Mesendoderm (in vitro differentiated cells): Measurements from ENCODE around the gene FATE1.

Source experiments
- DNase-seq: peaks from one replicate; pipeline ENCODE4 v3.0.0; 2013
- H2AK5ac ChIP-seq: 2 replicates; pipeline ENCODE4 v1.6.1; 2013; ENCODE audit warnings: low read length, inconsistent platforms
- H2BK120ac ChIP-seq: 2 replicates; pipeline ENCODE4 v1.6.1; 2013; ENCODE audit warnings: low read depth, mild to moderate bottlenecking, low read length, moderate library complexity, mixed read lengths
- H2BK15ac ChIP-seq: replicated peaks from 2 replicates; pipeline ENCODE4 v1.6.1; 2013; ENCODE audit warnings: low read depth, mild to moderate bottlenecking, moderate library complexity
- H2BK5ac ChIP-seq: 2 replicates; pipeline ENCODE4 v1.6.1; 2013; ENCODE audit warnings: low read length, inconsistent platforms
- H3K18ac ChIP-seq: 2 replicates; pipeline ENCODE4 v1.6.1; 2013; ENCODE audit warnings: mild to moderate bottlenecking, low read length, mixed read lengths
- H3K23ac ChIP-seq: one replicate; pipeline ENCODE4 v1.6.1; 2013; ENCODE audit warnings: low read length
- H3K27ac ChIP-seq: 2 replicates; pipeline ENCODE4 v1.5.1; 2013; ENCODE audit warnings: low read depth, mild to moderate bottlenecking, inconsistent platforms, low read length, moderate library complexity
- H3K27me3 ChIP-seq: 2 replicates; pipeline ENCODE4 v1.6.1; 2013; ENCODE audit warnings: low read length, control low read depth, mild to moderate bottlenecking, inconsistent platforms; ENCODE audit not compliant: insufficient read depth, poor library complexity
- H3K36me3 ChIP-seq: 2 replicates; pipeline ENCODE4 v1.6.1; 2013; ENCODE audit warnings: low read length, inconsistent platforms; ENCODE audit not compliant: control insufficient read depth, insufficient read depth
- H3K4ac ChIP-seq: one replicate; pipeline ENCODE4 v1.6.1; 2013; ENCODE audit warnings: low read depth, mild to moderate bottlenecking, low read length, moderate library complexity
- H3K4me1 ChIP-seq: 2 replicates; pipeline ENCODE4 v1.6.1; 2013; ENCODE audit warnings: low read depth, low read length, inconsistent platforms; ENCODE audit not compliant: control insufficient read depth
- H3K4me2 ChIP-seq: 2 replicates; pipeline ENCODE4 v1.6.1; 2013; ENCODE audit warnings: low read length
- H3K4me3 ChIP-seq: 2 replicates; pipeline ENCODE4 v1.5.1; 2013; ENCODE audit warnings: mild to moderate bottlenecking, low read length
- H3K56ac ChIP-seq: one replicate; pipeline ENCODE4 v1.6.1; 2013; ENCODE audit warnings: low read length
- H3K79me1 ChIP-seq: 2 replicates; pipeline ENCODE4 v1.6.1; 2013; ENCODE audit warnings: low read length, inconsistent platforms
- H3K79me2 ChIP-seq: 2 replicates; pipeline ENCODE4 v1.6.1; 2013; ENCODE audit warnings: mild to moderate bottlenecking, low read length; ENCODE audit not compliant: control insufficient read depth, insufficient read depth
- H3K9ac ChIP-seq: 2 replicates; pipeline ENCODE4 v1.6.1; 2013; ENCODE audit warnings: low read length, inconsistent platforms
- H4K5ac ChIP-seq: one replicate; pipeline ENCODE4 v1.6.1; 2013; ENCODE audit warnings: low read length
- H4K8ac ChIP-seq: one replicate; pipeline ENCODE4 v1.6.1; 2013; ENCODE audit warnings: low read depth, mild to moderate bottlenecking, control low read depth, low read length, moderate library complexity
- WGBS: extraction: QIAGEN DNeasy Blood & Tissue Kit; methylation state at CpG from one replicate; pipeline ENCODE4 v1.1.7; 2013; ENCODE audit warnings: low lambda C conversion rate, missing lambda C conversion rate; ENCODE audit not compliant: insufficient coverage; ENCODE audit errors: extremely low coverage; 5-methylcytosine and 5-hydroxymethylcytosine counted together

FATE1 gene

DNA sequence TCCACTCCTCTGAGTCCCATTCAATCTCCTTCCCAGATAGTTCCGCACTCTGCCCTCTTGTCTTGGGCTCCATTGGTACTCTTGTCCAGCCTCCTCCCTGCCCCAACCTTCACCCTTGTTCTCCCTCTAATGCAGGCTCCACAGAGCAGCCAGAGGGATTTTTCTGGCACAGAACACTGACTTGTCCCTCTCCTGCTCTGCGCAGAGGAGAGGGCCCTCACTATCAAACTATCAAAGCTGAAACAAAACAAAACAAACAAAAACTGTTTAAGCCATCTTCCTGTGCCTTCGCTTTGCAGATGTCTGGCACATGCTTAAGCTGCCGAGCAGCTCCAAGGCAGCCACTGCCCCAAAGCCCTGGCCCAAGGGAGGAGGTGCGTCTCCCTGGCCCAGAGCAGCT is 21.7 kb downstream of the FATE1 start:
- no CpG with 5 or more reads among the region's 5 CpGs for WGBS
- H2BK5ac ChIP-seq, result no peak overlapping the region

DNA sequence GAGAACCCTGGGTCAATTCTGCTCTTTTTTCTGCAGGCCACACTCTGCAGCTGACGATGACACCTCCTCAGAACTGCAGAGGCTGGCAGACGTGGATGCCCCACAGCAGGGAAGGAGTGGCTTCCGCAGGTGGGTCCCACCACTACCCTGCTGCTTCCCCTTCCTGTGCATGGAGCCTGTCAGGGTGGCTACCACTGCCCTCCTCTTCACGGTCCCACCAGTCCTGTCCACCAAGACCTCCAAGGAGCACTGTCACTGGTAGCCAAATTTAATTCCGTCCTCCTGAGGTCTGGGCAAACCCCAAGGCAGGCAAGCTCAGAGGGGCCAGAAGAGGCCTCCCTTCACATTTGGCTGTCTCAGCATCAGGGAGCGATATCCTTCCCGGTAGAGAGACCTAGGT is 22.9 kb downstream of the FATE1 start:
- Histone ChIP-seq H3K4ac (no peak overlapping the region), H3K4me3 (no peak overlapping the region), H3K4me2 (no peak overlapping the region), H4K8ac (no peak overlapping the region), H3K27me3 (no peaks in the 10 kb centered on the region), H2BK5ac (no peak overlapping the region), H3K18ac (no peak overlapping the region), H3K79me1 (no peaks in the 10 kb centered on the region), H3K4me1 (no peaks in the 10 kb centered on the region), H3K9ac (no peak overlapping the region), H4K5ac (no peak overlapping the region), H2BK15ac (no peak overlapping the region), H3K23ac (no peak overlapping the region), H3K56ac (no peak overlapping the region), H3K27ac (no peak overlapping the region), H3K36me3 (no peaks in the 10 kb centered on the region), H2BK120ac (no peak overlapping the region), H3K79me2 (no peaks in the 10 kb centered on the region), H2AK5ac (no peak overlapping the region)
- no CpG with 5 or more reads among the region's 7 CpGs for WGBS
- no peak for DNase-seq

More for the DNA sequence above, 21.7 kb downstream of the FATE1 start:
- no peak overlapping the region for H2BK15ac ChIP-seq
- no peaks in the 10 kb centered on the region for H3K79me1 ChIP-seq
- no peak overlapping the region for H3K18ac ChIP-seq
- no peak overlapping the region for H2AK5ac ChIP-seq
- no peak overlapping the region for H3K27ac ChIP-seq
- no peak overlapping the region for H3K4me3 ChIP-seq
- H3K4ac ChIP-seq, result no peak overlapping the region
- no peak overlapping the region for H2BK120ac ChIP-seq
- H3K4me1 ChIP-seq, result no peaks in the 10 kb centered on the region
- H3K4me2 ChIP-seq, result no peak overlapping the region
- no peak overlapping the region for H3K23ac ChIP-seq
- H3K27me3 ChIP-seq, result no peaks in the 10 kb centered on the region
- H4K5ac ChIP-seq, result no peak overlapping the region
- no peak overlapping the region for H3K56ac ChIP-seq
- H3K36me3 ChIP-seq, result no peaks in the 10 kb centered on the region
- no peak overlapping the region for H3K9ac ChIP-seq
- no peak overlapping the region for H4K8ac ChIP-seq
- no peaks in the 10 kb centered on the region for H3K79me2 ChIP-seq
- no peak for DNase-seq

DNA sequence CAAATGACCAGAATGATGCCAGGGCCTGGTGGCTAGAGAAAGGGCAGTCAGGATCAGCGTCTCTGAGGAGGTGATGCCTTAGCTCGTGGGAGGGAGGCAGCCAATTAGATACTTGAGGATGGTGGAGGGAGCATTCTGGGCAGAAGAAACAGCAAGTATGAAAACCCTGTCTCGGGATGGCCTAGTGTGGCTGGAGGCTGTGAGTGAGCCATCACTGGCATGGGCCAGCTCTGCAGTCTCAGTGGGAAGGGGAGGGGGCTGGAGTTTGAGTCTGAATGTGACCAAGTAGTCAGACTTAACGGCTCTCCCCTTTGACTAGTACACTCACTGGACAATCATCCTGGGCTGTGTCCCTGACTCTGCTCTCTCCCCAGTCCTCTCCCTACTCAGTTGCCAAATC is 25.8 kb downstream of the FATE1 start:
- Histone ChIP-seq H2BK120ac (no peak overlapping the region), H2BK5ac (no peak overlapping the region), H3K79me1 (no peaks in the 10 kb centered on the region), H3K4me1 (no peaks in the 10 kb centered on the region), H3K27me3 (no peaks in the 10 kb centered on the region), H3K18ac (no peak overlapping the region), H4K5ac (no peak overlapping the region), H3K36me3 (no peaks in the 10 kb centered on the region), H4K8ac (no peak overlapping the region), H3K4me3 (no peak overlapping the region), H3K56ac (no peak overlapping the region), H3K27ac (no peak overlapping the region), H2BK15ac (no peak overlapping the region), H3K4ac (no peak overlapping the region), H2AK5ac (no peak overlapping the region), H3K23ac (no peak overlapping the region), H3K4me2 (no peak overlapping the region), H3K9ac (no peak overlapping the region), H3K79me2 (no peaks in the 10 kb centered on the region)
- DNase-seq, result no peak
- WGBS, result no CpG with 5 or more reads among the region's 4 CpGs

DNA sequence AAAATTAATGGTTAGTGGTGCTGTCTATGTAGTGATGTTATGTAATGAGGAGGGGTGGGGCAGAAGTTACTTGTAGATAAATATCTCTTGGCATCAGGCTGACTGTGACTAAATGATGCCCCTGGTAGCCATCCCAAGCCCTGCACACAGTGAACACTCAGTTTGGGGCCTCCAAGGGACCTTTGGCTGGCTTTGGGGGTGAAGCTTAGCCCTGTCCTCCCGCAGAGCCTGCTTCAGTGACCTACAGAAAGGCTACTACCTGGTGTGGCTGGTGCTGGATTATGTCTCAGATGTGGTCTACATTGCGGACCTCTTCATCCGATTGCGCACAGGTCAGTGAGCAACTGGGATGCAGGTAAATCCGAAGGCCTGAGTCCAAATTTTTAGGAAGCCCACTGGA is 26.5 kb downstream of the FATE1 start:
- no peak overlapping the region for H4K5ac ChIP-seq
- H3K56ac ChIP-seq, result no peak overlapping the region
- H3K18ac ChIP-seq, result no peak overlapping the region
- no peaks in the 10 kb centered on the region for H3K36me3 ChIP-seq
- H3K23ac ChIP-seq, result no peak overlapping the region
- H2BK5ac ChIP-seq, result no peak overlapping the region
- H3K27me3 ChIP-seq, result no peaks in the 10 kb centered on the region
- no peak overlapping the region for H3K4me3 ChIP-seq
- no peak overlapping the region for H3K4me2 ChIP-seq
- DNase-seq, result no peak
- H3K4me1 ChIP-seq, result no peaks in the 10 kb centered on the region
- H3K27ac ChIP-seq, result no peak overlapping the region
- H3K4ac ChIP-seq, result no peak overlapping the region
- no peak overlapping the region for H2BK15ac ChIP-seq
- H2AK5ac ChIP-seq, result no peak overlapping the region
- H3K79me1 ChIP-seq, result no peaks in the 10 kb centered on the region
- no peaks in the 10 kb centered on the region for H3K79me2 ChIP-seq
- no peak overlapping the region for H3K9ac ChIP-seq
- no peak overlapping the region for H2BK120ac ChIP-seq
- no CpG with 5 or more reads among the region's 5 CpGs for WGBS
- H4K8ac ChIP-seq, result no peak overlapping the region

DNA sequence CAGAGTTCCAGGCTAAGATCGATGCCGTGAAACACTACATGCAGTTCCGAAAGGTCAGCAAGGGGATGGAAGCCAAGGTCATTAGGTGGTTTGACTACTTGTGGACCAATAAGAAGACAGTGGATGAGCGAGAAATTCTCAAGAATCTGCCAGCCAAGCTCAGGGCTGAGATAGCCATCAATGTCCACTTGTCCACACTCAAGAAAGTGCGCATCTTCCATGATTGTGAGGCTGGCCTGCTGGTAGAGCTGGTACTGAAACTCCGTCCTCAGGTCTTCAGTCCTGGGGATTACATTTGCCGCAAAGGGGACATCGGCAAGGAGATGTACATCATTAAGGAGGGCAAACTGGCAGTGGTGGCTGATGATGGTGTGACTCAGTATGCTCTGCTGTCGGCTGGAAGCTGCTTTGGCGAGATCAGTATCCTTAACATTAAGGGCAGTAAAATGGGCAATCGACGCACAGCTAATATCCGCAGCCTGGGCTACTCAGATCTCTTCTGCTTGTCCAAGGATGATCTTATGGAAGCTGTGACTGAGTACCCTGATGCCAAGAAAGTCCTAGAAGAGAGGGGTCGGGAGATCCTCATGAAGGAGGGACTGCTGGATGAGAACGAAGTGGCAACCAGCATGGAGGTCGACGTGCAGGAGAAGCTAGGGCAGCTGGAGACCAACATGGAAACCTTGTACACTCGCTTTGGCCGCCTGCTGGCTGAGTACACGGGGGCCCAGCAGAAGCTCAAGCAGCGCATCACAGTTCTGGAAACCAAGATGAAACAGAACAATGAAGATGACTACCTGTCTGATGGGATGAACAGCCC is 28.0 kb downstream of the FATE1 start:
- H4K5ac ChIP-seq, result no peak overlapping the region
- DNase-seq, result no peak
- no CpG with 5 or more reads among the region's 21 CpGs for WGBS
- H3K18ac ChIP-seq, result no peak overlapping the region
- H3K9ac ChIP-seq, result no peak overlapping the region
- no peaks in the 10 kb centered on the region for H3K79me1 ChIP-seq
- H3K4ac ChIP-seq, result no peak overlapping the region
- no peak overlapping the region for H3K56ac ChIP-seq
- H3K27ac ChIP-seq, result no peak overlapping the region
- H3K36me3 ChIP-seq, result no peaks in the 10 kb centered on the region
- no peak overlapping the region for H3K4me3 ChIP-seq
- H4K8ac ChIP-seq, result no peak overlapping the region
- no peak overlapping the region for H2AK5ac ChIP-seq
- H3K27me3 ChIP-seq, result no peaks in the 10 kb centered on the region
- no peak overlapping the region for H2BK120ac ChIP-seq
- no peaks in the 10 kb centered on the region for H3K79me2 ChIP-seq
- H3K4me2 ChIP-seq, result no peak overlapping the region
- no peak overlapping the region for H3K23ac ChIP-seq
- H2BK5ac ChIP-seq, result no peak overlapping the region
- no peaks in the 10 kb centered on the region for H3K4me1 ChIP-seq
- H2BK15ac ChIP-seq, result no peak overlapping the region

DNA sequence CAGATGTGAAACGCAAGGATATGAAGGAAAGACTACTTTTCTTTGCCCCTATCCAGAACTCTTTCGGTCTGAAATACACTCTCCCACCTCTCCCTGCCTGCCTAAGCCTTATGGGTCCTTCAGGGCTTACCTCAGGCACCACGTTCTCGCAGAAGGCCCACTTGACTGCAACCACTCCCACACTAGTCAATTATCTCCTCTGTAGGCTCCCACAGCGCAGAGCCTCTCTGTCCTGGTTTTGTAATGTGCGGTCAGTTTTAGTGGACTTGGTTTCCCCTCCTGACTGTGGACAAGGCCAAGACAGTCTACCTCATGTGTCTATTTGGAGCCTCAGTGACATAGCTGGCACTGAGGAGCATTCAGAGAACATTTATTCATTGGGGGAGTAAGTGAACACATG is 29.8 kb downstream of the FATE1 start:
- Histone ChIP-seq H3K4me2 (no peak overlapping the region), H3K27me3 (no peaks in the 10 kb centered on the region)

More for the DNA sequence above, 29.8 kb downstream of the FATE1 start:
- Histone ChIP-seq H3K4ac (no peak overlapping the region), H4K5ac (no peak overlapping the region), H4K8ac (no peak overlapping the region), H3K56ac (no peak overlapping the region), H3K27ac (no peak overlapping the region), H2AK5ac (no peak overlapping the region), H2BK15ac (no peak overlapping the region), H3K18ac (no peak overlapping the region), H3K79me1 (no peaks in the 10 kb centered on the region), H3K9ac (no peak overlapping the region), H3K4me3 (no peak overlapping the region), H3K79me2 (no peaks in the 10 kb centered on the region), H3K23ac (no peak overlapping the region), H3K4me1 (no peaks in the 10 kb centered on the region), H2BK5ac (no peak overlapping the region), H3K36me3 (no peaks in the 10 kb centered on the region), H2BK120ac (no peak overlapping the region)
- WGBS, result no CpG with 5 or more reads among the region's 6 CpGs
- no peak for DNase-seq
